Activated CD4-positive, alpha-beta T cell treated with anti-CD3 and anti-CD28 coated beads, Interleukin-2, Interleukin-4, amounts not matched to agents 100 ng/mL and 50 ng/mL, durations not matched to agents 16 hours and 8 hours (primary cell): ENCODE measurements around the gene RETREG3.

Experiments used
- DNase-seq: peaks from one replicate; pipeline ENCODE4 v3.0.0-alpha.2; 2020; ENCODE audit warnings: low spot score

The RETREG3 gene

DNA sequence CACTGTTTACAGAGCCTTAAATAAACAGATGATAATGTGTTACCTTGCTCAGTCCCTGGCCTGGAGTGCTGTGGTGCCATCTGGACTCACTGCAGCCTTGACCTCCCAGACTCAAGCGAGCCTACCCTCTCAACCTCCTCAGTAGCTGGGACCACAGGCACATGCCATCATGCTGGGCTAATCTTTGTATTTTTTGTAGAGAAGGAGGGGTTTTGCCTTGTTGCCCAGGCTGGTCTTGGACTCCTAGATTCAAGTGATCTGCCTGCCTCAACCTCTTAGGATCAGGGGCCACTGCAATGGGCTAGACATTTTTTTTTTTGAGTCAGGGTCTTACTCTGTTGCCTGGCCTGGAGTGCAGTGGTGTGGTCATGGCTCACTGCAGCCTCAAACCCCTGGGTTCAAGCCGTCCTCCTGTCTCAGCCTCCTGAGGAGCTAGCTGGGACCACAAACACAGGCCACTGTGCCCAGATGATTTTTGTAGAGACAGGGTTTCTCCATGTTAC is 78.2 kb downstream of the RETREG3 start:
- DNase-seq, result no peak
